Astrocyte of the cerebellum (primary cell): ENCODE measurements around the gene SCARB1.

Source experiments
- DNase-seq: peaks from one replicate; pipeline ENCODE4 v3.0.0-alpha.2; 2011; ENCODE audit warnings: low read depth
- H3K4me3 ChIP-seq: 2 replicates; pipeline ENCODE4 v1.5.1; 2011; ENCODE audit warnings: mild to moderate bottlenecking, low read depth, low read length, moderate library complexity
- in situ Hi-C: cut with HindIII; loops from 2 replicates; pipeline ENCODE4 v1.10.0; 2017; ENCODE audit warnings: low sequenced_read_pairs
- TF ChIP-seq, protein P1 (sequence below): IDR thresholded peaks from 2 replicates; pipeline ENCODE4 v1.5.1; 2012; ENCODE audit warnings: low read length, low read depth, moderate library complexity, mild to moderate bottlenecking; ENCODE audit errors: missing control alignments

The SCARB1 gene

DNA sequence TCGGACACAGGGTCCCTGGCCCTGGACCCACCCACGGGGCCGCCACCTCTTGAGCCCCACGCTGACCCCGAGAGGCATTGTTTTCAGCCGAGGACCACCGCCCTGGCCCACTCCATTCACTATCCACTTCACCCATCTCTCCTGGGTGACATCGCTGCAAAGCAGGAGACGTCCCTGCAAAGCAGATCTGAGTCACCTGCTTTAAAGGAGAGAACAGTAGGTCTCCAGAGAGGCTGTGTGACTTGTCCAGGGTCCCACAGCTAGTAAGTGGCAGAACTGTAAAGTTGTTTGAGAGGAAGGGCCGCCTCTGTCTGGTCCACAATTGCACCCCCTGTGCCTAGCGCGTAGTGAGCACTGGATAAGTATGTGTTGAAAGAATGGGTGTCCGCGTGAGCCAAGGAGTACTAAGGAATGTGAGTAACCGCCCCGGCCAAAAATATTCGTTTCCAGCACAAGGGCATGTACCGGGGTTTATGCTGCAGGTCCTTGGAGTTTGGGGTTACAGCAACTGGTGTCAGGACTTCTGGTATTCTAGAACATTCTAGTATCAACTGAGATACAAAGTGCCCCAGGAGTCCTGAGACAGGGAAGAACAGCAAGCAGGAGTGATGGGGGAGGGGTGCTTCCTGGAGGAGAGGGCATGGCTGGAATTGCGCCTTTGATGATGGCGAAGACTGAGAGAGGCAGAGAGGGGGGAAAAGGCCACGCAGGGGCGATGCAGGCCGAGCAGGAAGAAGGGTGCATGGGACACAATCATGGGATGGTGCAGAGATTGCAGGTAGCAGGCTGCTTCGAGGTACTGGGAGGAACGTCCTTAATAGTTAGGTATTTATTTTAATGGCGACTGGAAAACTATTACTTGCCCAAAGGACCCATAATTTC, 91.1 kb downstream of the SCARB1 start:
- no peak for DNase-seq
- H3K4me3 ChIP-seq: no peak overlapping the region
- TF ChIP-seq, protein P1, sequence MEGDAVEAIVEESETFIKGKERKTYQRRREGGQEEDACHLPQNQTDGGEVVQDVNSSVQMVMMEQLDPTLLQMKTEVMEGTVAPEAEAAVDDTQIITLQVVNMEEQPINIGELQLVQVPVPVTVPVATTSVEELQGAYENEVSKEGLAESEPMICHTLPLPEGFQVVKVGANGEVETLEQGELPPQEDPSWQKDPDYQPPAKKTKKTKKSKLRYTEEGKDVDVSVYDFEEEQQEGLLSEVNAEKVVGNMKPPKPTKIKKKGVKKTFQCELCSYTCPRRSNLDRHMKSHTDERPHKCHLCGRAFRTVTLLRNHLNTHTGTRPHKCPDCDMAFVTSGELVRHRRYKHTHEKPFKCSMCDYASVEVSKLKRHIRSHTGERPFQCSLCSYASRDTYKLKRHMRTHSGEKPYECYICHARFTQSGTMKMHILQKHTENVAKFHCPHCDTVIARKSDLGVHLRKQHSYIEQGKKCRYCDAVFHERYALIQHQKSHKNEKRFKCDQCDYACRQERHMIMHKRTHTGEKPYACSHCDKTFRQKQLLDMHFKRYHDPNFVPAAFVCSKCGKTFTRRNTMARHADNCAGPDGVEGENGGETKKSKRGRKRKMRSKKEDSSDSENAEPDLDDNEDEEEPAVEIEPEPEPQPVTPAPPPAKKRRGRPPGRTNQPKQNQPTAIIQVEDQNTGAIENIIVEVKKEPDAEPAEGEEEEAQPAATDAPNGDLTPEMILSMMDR: no peak
- in situ Hi-C loops: no loop called here

DNA sequence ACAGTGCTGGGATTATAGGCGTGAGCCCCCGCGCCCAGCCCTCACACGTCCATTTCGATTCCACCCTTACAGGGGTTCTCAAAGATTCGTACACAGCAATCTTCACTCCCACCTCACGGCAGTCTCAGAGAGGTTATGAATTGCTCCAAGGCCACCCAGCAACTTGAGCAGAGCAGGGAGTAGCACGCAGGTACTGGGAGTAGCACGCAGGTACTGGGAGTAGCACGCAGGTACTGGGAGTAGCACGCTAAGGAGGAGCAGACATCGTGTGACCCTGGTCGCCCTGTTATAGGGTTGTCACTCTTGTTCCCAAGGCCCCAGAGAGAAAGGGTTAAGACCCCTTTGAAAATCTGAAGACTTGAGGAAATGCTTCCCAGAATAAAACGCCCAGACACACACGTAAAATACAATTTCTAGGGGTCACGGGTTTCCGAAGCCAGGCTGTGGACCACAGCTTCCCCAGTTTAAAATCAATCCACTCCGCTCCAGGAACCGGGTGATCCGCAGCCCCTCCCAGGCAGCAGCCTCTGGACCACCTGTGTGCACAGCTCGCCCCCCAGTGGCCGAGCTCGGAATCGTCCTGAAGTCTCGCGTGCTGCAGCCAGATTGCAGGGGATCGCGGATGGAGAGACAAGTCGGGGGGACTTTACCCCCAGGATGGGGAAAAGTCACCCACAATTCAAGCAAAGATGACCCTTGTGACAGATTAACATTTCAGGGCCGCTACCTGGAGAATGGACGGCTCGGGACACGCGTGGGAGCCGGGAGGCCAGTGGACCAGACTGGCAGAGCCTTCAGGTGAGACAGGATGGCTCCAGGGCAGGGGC, 92.0 kb downstream of the SCARB1 start:
- in situ Hi-C loops: no loop called here
- DNase-seq: no peak
- TF ChIP-seq, protein P1: peak; percentile 97
- H3K4me3 ChIP-seq: no peak overlapping the region

DNA sequence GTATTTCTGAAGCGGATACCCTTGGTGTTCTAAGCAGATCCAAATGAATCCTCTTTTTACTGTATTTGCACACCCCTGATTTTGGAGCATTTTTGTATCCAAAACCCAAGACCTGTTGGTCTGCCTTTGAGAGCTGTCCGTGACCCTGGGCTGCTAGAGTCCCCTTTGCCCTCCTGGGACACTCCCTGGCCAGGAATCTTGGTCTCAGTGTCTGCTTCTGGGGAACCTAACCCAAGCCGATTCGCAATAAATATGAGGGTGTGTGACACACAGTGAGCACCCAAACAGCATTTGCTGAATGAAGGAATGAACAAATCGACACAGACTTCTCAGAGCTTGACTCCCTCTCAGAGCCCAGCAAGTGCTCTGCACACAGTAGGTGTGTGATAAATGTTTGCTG, 92.9 kb downstream of the SCARB1 start:
- TF ChIP-seq, protein P1: no peak
- DNase-seq: no peak
- in situ Hi-C loops: no loop called here
- H3K4me3 ChIP-seq: no peak overlapping the region

DNA sequence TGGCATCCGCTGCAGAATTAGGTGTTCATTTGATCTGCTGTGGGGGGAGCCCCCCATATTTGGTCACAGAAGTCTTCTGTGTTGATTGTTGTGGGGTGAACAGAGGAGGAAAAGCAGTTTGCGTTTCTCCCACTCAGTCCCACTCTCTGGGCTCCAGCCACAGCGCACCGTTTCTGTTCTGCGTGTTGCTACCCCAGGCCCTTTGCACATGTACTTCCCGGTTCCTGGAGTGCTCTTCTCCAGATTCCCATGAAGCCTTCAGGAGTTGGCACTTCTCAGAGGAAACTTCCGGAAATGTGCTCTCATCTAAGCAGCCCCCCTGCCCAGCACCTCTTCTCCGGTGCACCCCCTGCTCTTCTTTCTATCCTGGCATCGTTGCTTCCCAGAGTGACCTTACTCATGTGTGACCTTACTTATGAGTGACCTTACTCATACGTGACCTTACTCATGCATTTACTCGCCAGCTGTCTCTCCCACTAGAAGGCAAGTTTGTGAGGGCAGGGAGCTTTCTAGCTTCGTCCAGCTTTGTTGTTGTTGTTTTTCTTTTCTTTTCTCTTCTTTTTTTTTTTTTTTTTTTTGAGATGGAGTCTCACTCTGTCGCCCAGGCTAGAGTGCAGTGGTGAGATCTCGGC, 93.7 kb downstream of the SCARB1 start:
- DNase-seq: no peak
- H3K4me3 ChIP-seq: no peak overlapping the region
- in situ Hi-C loops: no loop called here
- TF ChIP-seq, protein P1: no peak

DNA sequence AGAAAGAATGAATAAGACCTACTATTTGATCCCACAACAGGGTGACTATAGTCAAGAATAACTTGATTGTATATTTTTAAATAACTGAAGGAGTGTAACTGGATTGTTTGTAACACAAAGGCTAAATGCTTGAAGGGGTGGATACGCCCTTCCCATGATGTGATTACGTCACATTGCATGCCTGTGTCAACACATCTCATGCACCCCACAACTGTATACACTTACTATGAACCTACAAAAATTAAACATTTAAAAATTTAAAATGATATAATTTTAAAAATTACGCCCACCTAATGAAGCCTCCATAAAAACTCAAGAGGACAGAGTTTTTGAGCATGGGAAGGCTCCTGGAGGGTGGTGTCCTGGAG, 94.5 kb downstream of the SCARB1 start:
- in situ Hi-C loops: no loop called here
- DNase-seq: no peak
- TF ChIP-seq, protein P1: no peak
- no peak overlapping the region for H3K4me3 ChIP-seq

DNA sequence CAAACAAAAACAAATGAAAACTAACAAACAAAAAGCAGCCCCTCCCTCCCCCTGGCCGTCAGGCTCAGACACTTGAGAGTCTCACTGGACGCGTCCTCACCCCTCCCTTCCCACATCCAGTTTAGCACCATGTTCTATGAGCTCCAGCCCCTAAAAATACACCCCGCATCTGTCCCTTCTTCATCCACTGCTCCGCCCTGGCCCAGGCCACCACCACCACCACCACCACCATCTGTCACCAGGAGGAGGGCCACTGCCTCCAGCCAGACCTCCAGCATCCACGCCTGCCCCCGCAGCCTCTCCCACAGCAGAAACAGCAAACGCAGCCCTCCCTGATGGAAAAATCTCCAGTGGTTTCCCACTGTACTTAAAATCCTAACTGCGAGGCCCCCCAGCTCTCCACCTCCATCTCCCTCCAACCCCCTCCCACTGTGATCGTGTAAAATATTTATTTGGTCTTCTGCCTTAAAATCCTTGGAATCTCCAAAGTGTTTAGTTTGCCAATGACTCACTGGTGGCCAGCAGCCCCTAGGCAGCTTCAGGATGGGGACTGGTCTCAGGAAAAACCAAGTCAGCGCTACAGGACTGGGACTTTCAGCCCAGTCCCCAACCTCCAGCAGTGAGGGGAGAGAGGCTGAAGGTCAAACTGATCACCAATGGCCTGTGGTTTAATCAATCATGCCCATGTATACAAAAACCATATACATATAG, 95.1 kb downstream of the SCARB1 start:
- in situ Hi-C loops: no loop called here

More for the DNA sequence above, 95.1 kb downstream of the SCARB1 start:
- DNase-seq: no peak
- TF ChIP-seq, protein P1: no peak
- H3K4me3 ChIP-seq: no peak overlapping the region
